Inferior parietal cortex (tissue), 1 donor: ENCODE data around the gene RAB7B.

Experiments used
- DNase-seq: peaks from one replicate; pipeline ENCODE4 v3.0.0-alpha.2; 2016; ENCODE audit errors: extremely low spot score

RAB7B gene

DNA sequence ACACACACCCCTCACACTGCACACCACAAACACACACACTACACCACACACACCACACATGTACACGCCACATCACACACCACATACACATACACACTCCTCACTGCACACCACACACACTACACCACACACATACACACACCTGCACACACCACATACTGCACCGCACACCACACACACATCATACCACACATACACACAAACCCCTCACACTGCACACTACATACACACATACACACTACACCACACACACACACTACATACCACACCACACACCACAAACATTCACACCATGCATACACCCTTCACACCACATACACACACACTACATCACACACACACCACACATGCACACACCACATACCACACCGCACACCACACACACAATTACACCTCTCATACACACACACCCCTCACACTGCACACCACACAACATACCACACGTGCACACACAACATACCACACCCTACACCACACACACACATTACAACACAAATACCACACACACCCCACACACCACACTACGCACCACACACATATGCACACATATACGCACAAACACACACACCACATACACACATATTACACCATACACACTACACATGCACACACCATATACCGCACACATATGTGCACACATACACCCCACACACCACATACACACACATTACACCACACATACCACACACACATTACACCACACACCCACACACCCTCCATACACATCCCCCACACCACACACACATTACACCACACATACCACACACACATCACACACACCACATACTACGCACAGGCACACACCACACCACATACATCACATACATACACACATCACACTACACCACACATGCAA is 29.6 kb downstream of the RAB7B start:
- DNase-seq, result no peak

DNA sequence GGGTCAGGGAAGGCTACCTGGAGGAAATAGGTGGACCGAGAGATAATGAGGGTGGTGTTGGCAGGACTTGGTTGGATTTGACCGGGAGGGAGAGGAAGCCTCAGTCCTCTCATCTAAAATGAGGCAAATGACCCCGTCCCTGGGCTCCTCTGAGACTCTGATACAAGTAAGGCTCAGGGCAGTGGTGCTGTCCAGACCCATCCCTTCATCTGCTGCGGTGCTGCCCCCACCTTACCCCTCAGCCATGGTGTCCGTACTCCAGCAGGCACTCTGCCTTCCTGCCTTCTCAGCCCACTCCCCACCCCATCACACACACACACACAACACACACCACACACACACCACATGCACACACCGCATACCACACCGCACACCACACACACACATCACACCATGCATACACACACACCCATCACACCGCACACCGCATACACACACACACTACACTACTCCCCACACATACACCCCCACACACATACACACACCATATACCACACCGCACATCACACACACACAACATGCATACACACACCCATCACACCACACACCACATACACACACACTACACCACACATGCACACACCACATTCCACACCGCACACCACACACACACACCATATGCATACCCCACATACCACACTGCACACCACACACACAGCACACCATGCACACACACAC is 30.6 kb downstream of the RAB7B start:
- DNase-seq, result no peak

DNA sequence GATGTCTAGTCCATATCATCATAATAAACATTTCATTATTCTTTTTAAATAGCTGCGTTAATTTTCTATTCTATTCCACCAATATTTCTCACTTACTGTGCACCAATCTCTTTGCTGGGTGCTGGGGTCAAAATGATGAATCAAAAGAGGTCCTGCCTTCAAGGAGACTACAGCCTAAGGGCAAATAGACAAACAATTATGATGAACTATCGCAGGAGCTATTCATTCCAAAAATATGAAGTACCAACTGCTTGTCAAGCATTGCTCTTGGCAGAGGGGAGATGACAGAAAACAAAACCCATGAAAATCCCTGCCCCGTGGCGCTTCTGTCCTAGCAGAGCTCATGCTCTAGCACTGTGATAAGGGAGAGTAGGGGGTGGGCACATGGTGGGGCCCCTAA is 31.1 kb downstream of the RAB7B start:
- DNase-seq, result no peak

DNA sequence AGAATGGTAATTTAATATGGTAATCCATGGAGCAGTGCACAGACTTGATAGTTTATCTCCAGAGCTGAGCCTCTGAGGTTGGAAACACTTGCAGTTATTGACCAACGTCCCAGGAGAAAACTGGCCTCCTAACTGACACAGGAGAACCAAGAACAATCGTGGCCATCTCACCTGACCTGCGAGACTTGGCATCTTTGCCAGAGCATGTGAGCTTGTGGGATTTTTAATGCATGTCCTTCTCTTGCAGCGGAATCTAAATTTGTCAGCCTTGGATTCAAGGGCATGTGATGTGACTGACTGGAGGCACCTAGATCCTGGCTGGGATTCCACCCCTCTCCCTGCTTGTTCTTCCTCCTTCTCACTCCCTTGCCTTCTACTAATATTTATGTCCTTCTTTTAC is 32.1 kb downstream of the RAB7B start:
- no peak for DNase-seq

DNA sequence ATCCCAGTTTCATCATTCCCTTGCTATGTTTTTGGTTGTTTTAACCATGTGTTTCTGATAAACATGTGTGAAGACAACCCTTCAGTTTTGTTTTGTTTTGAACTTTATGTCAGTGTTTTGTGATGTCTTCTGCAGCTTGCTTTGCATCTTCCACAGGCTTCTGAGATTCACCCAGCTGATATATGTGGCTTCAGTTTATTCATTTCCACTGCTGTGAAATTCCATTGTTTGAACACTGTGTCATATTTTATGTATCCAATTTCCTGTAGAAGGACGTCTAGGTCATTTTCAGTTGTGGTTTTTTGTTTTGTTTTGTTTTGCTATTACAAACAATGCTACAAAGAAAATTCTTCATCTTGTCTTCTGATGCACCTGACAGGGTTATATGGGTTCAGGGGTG is 32.7 kb downstream of the RAB7B start:
- no peak for DNase-seq

DNA sequence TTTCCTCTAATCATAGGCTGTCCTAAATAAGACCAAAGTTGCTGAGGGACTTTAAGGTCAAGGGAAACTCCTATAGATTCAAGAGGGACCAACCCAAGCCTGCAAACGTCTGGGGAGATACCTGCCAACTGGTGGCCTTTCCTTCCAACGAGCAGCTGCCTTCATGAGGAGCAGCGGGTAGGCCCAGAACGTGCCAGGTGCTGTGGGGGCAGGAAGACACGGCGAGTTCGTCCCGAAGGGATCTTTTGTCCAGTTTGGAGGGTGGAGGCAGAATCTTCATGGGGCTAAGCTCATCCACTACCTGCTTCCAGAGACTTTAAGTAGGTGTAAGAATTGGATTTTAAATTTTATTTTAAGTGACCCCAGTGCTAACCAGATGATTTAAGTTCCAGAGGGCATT is 34.0 kb downstream of the RAB7B start:
- DNase-seq, result no peak

DNA sequence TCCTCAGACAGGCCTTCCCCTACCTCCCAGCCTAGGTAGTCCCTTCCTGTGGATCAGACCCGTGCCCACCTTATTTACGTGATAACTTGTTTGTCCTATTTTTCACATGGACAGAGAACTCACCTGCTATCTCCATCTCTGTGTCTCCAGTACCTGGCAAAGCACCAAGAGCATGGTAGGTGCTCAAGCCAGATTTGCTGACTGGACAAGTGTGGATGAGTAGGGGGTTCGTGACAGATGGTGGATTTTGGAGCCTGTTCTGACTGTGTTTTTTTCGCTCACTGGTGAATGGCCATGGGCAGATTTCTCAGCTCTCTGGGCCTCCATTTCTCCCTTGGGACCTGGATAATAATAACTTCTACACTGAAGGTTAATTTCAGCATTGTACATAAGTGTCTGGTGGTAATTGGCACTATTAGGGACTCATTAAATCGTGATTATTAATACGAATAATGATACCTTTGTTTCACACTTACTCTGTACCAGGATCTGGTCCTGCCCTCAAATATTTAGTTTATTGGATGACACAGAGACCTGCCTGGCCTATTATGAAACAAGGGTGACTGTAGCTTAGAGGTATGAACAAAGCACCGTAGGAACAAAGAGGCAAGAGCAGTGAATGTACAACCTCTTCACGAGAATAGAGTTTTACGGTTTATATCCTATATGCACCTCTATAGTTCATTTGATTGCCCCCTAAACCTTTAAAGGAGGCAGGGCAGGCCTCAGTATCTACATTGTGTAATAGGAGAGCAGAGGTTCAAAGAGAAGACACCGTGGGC is 35.5 kb downstream of the RAB7B start:
- DNase-seq, result no peak

DNA sequence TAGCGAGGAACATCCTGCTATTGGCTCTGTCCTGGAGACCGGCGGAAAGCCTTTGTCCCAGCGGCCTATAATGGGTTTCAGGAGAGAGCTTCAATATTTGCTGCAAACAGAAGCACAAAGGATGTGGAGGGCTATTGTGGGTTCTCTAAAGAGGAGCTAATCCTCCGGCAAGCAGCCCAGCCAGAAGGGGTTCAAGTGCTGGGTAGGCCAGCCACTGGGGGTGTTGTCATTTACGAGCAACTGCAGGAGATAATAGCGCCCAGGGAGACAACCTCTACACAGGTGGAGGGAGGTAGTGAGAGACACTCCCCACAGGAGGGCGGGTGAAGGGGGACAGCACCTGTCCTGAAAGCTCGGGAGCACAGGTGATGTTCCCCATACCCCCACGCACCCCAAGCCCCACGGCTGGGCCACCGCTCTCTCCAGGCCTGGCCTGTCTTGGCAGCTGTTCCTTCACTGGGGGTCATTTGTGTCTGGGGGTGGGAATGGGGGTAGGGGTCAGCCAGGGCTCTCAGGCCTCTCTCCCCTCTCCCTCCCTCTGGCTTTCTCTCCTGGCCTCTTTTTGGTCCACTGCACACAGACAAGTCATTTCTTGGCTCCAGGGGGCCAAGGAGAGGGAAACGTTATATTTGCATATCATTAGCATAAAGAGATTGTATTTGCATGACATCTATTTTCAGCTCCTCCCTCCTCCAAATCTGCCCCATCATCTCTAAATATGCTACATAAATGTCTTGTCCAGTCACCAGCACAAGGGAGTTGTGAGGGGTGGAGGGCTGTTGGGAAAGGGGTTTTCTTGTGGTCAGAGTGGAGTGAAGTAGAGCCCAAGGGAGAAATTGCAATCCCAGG is 37.9 kb downstream of the RAB7B start:
- no peak for DNase-seq

DNA sequence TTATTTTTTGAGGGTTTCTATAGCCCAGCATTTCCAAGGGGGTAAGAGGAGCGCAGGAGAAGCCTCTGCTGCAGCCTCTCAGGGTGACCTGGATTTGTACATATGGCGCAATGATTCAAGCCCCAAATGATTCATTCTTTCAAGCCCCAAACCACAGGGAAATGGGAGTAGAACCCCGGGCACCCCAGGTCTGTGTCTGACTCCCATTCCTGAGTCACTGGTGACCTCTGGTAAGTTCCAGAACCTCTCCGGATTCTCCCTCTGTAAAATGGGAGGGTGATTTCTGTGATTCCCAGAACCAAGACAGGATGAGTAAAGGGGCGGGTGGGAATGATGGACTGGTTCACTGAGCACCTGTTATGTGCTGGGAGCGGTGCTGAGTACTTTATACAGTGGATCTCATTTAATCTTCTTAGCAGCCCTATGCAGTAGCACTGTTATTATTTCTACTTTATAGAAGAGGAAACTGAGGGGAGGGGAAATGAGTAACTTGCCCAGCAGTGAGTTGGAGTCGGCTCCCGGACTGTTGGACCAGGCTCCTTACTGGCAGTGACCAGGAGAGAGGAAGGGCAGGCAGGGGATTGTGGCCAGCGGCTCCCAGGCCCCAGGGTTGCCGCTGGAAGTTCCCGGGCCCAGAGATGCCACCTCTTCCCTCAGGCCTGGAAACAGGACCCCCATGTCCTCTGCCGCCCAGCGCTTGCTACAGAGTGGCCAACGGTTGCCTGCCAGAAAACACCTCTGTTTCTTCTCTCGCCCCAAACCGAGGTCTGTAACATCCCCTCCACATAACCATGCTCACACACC is 39.6 kb downstream of the RAB7B start:
- DNase-seq, result no peak

DNA sequence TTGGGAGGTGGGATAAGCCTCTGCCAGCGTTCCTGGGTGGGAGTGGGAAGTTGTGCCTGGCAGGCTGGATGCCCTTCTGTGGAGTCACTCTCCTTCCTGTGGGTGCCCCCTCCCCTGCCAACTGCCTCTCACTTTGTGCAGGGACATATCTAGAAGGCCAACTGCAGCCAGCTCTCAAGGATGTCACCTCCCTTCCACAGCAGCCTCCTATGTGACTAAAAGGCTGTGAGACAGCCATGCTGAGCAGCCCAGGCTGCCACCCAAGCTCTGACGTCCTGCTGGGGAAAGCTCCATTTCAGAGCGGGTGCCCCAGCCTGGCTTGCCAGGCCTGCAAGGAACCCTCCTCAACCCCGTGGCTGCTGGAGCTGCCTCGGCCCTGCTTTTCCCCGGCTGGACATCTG is 40.4 kb downstream of the RAB7B start:
- no peak for DNase-seq

DNA sequence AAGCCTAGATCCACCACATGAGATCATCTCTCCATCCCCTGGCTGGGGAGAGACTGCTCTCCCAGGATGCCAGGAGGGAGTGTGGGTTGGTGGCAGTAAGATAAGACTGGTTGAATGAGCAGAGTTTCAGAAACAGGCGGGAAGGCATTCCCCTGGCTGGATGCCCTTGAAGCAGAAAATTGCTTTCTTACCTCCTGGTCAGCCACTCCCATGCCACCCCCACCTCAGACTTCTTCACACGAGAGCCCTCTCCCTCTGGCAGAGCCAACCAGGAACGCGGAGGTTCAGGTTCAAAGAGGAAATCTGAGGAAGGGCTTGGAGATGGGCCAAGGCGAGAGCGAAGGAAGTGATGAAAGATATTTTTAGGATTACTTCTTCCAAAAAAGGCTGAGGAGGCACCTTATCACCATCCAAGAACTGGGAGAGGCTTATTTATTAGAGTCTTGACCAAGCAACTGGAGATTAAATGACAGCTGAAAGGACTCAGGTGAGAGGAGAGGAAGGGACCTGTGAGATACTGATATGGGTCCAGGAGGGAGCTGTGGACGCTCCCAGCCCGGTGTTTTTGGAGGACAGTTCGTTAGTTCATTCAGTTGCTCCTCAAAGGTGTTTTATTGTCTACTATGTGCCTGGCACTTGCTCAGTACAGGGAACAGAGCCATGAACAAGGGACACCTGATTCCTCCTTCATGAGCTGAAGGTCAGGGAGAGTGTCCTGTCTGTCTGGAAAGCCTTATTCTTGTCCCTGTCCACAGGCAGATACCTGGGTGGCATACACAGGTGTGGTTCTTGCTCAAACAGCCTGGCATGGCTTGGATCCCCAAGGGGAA is 41.0 kb downstream of the RAB7B start:
- DNase-seq, result no peak

DNA sequence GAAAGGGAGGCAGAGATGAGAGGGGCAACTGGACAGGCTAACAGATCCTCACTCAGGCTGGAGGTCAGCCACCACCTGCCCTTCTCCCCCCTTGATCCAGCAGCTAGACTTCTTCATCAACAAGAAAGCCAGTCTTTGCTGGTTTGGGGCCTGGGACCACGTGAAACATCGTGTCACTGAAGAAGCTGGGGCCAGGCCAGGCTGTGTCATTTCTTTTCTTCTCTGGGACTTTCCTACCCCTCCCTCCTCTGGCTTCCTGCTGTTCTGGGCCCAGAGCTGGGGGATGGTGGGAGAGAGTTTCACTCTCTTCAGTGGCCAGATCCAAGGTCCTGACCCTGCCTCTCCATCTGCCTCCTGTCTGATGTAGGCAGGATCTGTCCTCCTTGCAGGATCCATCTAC is 41.8 kb downstream of the RAB7B start:
- DNase-seq, result no peak

DNA sequence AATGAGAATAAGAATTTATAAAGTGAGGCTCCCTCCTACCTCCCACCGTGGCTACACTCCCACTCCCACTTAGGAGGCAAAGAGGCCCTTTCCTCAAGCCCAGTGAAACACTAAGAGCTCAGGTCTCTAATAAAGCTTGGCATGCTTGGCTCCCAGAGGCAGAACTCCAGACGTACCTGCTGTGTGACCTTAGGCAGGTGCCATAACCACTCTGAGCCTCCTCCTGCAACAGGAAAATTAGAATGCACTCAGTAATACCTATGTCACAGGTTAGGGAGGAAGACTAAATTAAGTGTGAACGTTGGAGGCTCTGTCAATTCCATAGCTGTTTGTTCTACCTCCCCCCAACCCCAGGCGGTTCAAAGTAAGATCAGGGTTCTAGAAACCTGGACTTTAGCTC is 43.4 kb downstream of the RAB7B start:
- no peak for DNase-seq

DNA sequence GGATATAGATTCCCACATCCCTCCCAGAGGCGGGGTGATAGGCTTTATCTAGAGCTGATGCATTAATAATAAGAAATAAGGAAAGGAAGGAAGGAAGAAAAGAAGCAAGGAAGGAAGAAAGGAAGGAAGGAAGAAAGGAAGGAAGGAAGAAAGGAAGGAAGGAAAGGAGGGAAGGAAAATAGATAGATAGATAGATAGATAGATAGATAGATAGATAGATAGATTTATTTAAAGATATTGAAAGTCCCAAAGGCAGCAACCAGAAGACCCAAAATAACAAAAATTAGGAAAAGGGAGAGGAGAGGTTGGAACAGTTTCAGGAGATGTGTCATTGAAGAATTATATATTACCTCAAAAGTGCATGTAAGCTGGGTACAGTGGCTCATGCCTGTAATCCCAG is 47.7 kb downstream of the RAB7B start:
- no peak for DNase-seq

DNA sequence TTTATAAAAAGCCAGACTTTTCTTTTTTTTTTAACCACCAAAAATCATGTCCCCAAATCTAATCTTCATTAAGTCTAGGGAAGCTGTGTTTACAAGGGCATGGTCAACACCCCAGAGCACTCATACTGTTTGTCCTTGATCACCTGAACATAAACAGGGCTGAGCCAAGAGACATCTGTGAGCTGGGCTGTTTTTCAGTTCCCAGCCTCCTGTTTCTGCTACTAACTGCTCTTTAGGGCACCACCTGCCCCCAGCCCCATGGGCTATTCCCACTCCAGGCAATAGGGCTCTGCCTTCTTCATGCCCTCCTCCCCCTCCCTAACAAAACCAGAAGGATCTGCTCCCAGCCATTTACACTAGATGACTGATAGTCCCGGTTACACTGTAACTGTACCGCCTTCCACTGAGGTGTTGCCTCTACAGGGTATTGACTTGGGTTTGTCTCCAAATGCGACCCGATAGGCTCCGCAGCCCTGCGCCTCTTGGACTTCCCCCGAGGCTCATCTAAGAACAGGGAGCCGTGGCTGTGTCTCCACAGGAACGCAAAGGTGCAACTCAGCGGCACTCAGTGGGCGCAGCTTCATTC is 48.3 kb downstream of the RAB7B start:
- no peak for DNase-seq

DNA sequence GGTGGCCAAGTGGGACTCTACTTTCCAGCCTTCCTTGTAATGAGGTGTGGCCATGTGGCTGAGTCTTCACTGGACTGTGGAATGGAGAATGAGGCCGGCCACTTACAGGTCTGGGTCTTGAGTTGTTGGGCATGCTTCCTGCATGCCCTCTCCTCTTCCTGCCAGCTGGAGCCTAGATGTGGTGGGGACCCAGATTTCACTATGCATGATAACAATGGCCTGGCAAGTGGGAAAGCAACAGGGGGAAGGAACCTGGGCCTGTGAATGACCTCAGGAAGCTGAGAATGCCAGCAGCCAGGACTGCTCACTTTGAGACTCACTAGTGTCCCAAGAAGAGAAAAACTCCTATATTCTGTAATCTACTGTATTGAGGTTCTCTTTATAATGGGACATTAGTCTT is 51.4 kb downstream of the RAB7B start:
- no peak for DNase-seq

DNA sequence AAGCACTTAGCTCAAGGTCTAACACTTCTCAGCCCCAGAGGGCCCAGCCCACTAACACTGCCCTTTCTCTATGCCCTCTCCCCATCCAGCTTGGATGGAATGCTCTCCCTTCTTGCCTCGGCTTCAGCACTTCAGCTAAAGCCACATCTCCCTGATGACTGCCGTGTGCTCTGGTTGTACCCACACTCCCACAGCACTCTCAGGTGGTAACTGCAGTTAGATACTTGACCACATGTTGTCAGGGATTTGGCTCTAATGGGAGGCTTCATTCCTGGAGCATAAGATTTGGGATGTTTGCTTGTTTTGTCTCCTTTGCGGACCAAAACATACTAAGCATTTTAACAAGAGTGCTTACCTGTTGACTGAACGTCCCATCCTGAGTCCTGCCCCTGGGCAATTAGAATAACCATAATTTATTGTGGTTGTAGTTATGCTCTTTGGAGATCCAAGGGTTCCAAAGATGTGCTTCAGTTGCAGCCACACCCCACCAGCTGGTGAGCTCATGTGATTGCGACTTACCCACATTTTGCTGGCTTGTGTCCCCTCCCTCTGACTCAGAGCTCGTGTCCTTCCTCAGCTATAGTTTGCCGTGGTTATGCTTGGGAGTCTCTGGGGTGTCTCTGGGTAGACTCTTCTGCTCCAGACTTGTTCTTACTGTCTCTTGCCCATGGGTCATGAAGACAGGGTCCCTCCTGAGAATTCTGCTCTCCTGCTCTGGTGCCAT is 52.2 kb downstream of the RAB7B start:
- DNase-seq, result no peak

DNA sequence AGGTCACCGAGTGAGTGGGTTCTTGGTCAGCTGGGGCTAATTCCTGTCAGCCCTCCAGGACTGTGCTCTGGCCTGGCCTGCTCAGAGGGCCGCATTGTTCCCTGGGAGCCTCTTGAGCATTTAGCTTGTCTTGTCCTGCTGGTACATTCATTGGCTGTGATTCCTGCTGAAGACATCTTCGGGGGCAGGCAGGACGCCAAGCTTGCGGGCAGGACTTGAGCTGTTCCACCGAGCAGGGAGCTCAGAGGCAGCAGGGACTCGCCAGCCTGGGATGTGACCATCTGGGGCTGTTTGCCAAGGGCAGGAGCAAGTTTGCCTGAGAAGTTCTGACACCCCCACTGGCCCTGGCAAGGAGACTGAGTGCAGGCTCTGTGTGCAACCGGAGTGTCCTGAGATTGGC is 52.9 kb downstream of the RAB7B start:
- DNase-seq, result no peak

DNA sequence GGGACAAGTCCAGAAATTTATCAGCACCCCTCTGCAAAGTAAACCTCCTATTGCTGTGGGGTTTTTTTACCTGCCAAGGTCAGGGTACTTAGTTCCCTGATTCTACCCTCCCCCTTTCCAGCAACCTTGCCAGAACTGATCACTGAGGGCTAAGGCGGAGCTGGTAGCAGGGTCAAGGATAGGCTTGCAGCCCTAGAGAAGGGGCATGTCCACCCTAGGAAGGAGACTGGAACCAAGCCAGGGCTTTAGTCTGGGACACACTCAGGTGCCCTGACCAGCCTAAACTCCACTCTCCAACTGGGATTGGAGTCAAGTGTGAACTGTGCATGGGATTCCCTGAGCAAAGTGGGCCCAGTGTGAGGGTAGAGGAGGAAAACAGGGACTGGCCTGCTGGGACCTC is 53.4 kb downstream of the RAB7B start:
- DNase-seq, result no peak
